K562 (cell line): ENCODE data around the gene ATF1. TPM values are rescaled to one million over a fixed set of nuclear protein-coding genes. Genes with fewer than 3 reads are reported as not detected.

Experiments
- BRD9 ChIP-seq: fragments of 450-650 bp; IDR thresholded peaks from 2 replicates; pipeline ENCODE4 v1.6.1; 2018; ENCODE audit warnings: low read depth; ENCODE audit not compliant: partially characterized antibody
- CEBPB ChIP-seq: fragments of 450-650 bp; IDR thresholded peaks from 2 replicates; pipeline ENCODE4 v1.6.1; 2016; ENCODE audit warnings: missing genetic modification characterization, missing compliant biosample characterization
- CUX1 ChIP-seq: fragments of 200-800 bp; sonication (Bioruptor generic); IDR thresholded peaks from 2 replicates; pipeline ENCODE4 v1.6.1; 2016; ENCODE audit warnings: missing genetic modification characterization, missing compliant biosample characterization
- HMGXB4 ChIP-seq: sonication (generic); formaldehyde crosslinking; IDR thresholded peaks from 2 replicates; pipeline ENCODE4 v1.8.1; 2023; ENCODE audit warnings: mild to moderate bottlenecking, missing genetic modification reagents
- MTA2 ChIP-seq: fragments of 450-650 bp; IDR thresholded peaks from 2 replicates; pipeline ENCODE4 v1.6.1; 2016; ENCODE audit warnings: low read depth
- NR2C1 ChIP-seq, 2 experiments: fragments of 450-650 bp; IDR thresholded peaks; 2 replicates each; pipeline ENCODE4 v1.6.1; 2017; ENCODE audit warnings: mild to moderate bottlenecking in 2 of 2, antibody characterized with exemption in 1 of 2, inconsistent platforms in 1 of 2, missing compliant biosample characterization in 1 of 2, missing genetic modification characterization in 1 of 2
- PREB ChIP-seq: sonication (generic); formaldehyde crosslinking; IDR thresholded peaks from 2 replicates; pipeline ENCODE4 v1.8.1; 2023; ENCODE audit warnings: mild to moderate bottlenecking, missing genetic modification reagents
- PURB ChIP-seq: sonication (generic); formaldehyde crosslinking; IDR thresholded peaks from 2 replicates; pipeline ENCODE4 v1.9.0; 2021; ENCODE audit warnings: low read depth, mild to moderate bottlenecking, missing genetic modification reagents
- YBX1 ChIP-seq: fragments of 450-650 bp; IDR thresholded peaks from 2 replicates; pipeline ENCODE4 v1.7.1; 2016; ENCODE audit warnings: mild to moderate bottlenecking
- ZNF407 ChIP-seq: fragments of 450-650 bp; IDR thresholded peaks from 2 replicates; pipeline ENCODE4 v1.6.1; 2016; ENCODE audit warnings: low read depth
- polyA plus RNA-seq, 8 experiments: library from polyadenylated mRNA; depleted of rRNA in 4 of 8; stranded (reverse) in 5 of 8; unstranded in 3 of 8; fragments of >200 nt; fragmentation: Nextera tagmentation in 2 of 8; fragmentation: Illumina TruSeq in 1 of 8; extraction: Ambion mirVana in 2 of 8; extraction: Trizol in 1 of 8; gene quantifications; 2 replicates each; pipeline versions ENCODE4 v1.2.1 to v1.2.3, GENCODE V29; 2011 to 2014; ENCODE audit warnings: inconsistent platforms in 1 of 8, missing spikeins in 1 of 8
- total RNA-seq, 7 experiments: library from RNA; depleted of rRNA in 6 of 7; stranded (reverse); fragments of >200 nt in 6 of 7; fragmentation: Illumina TruSeq in 2 of 7; extraction: Trizol in 2 of 7; gene quantifications; 2 replicates each; pipeline versions ENCODE4 v1.2.1 to v1.2.3, GENCODE V29; 2011 to 2021; ENCODE audit warnings: low replicate concordance in 1 of 7

ATF1 gene
- total and polyA plus RNA-seq, 9 of the 15 experiments (the other 6 are each of a cell fraction or from before 2014, with no cell fraction given), result 19.8 to 83.5 (median 51.4) TPM

DNA sequence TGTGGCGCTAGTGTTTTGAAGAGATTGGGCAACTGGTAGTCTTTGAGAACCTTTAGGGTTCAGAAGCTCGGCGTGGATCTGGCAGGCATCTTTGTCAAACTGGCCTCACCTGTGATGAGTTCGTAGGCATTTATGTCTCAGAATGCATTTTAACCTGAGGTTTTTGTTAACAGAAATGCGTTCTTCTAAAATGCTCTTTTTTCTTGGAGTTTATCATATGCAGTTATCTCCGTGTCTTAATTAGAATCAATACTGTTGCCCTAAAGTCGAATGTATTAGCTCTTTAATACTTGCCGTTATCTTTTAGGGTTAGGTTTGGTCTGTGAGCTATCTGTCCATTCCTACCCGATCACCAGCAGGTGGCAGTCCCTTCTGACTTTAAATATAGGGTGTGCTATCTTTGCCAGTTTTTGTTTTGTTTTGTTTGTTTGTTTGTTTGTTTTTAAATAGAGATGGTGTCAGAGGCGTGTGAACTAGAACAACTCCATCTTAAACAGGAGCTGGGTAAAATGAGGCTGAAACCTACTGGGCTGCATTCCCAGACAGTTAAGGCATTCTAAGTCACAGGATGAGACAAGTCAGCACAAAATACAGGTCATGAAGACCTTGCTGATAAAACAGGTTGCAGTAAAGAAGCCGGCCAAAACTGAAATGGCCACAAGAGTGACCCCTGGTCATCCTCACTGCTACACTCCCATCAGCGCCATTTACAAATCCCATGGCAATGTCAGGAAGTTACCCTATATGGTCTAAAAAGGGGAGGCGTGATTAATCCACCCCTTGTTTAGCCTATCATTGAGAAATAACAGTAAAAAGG lies 1.4 kb downstream of the ATF1 start (continued):
- TF ChIP-seq CUX1 (CRISPR knock-in tag) (no peak), NR2C1 (IDR thresholded peaks at IDR 0.05) (peak; percentile 51; the same call in 1 of the 2 replicates), NR2C1 (tag; IDR thresholded peaks at IDR 0.05) (peak; percentile 56; the same call in 1 of the 2 replicates), CEBPB (tag) (peak; percentile 70), YBX1 (no peak), HMGXB4 (CRISPR knock-in tag) (no peak), PREB (CRISPR knock-in tag) (no peak), BRD9 (peak; percentile 98), PURB (CRISPR knock-in tag) (no peak), ZNF407 (no peak), MTA2 (no peak)
